Suppressor macrophage (primary cell): Measurements from ENCODE around the gene NFIC.
"Not testable (repeated sequence)": the region's sequence is repeated elsewhere in the genome, so short reads cannot be mapped to it uniquely, and the experiment has no call there.

Experiments
- DNase-seq, 4 experiments: peaks; one replicate each; pipeline ENCODE4 v3.0.0-alpha.2; 2020 to 2022

The NFIC gene

DNA sequence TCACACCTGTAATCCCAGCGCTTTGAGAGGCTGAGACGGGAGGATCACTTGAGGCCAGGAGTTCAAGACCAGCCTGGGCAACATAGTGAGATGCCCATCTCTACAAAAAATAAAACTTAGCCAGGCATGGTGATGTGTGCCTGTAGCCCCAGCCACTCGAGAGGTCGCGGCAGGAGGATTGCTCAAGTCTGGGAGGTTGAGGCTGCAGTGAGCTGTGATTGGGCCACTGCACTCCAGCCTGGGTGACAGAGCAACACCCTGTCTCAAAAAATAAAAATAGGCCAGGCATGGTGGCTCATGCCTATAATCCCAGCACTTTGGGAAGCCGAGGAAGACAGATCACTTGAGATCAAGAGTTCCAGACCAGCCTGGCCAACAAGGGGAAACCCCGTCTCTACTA lies 32.9 kb downstream of the NFIC start:
- not testable (repeated sequence) for DNase-seq

DNA sequence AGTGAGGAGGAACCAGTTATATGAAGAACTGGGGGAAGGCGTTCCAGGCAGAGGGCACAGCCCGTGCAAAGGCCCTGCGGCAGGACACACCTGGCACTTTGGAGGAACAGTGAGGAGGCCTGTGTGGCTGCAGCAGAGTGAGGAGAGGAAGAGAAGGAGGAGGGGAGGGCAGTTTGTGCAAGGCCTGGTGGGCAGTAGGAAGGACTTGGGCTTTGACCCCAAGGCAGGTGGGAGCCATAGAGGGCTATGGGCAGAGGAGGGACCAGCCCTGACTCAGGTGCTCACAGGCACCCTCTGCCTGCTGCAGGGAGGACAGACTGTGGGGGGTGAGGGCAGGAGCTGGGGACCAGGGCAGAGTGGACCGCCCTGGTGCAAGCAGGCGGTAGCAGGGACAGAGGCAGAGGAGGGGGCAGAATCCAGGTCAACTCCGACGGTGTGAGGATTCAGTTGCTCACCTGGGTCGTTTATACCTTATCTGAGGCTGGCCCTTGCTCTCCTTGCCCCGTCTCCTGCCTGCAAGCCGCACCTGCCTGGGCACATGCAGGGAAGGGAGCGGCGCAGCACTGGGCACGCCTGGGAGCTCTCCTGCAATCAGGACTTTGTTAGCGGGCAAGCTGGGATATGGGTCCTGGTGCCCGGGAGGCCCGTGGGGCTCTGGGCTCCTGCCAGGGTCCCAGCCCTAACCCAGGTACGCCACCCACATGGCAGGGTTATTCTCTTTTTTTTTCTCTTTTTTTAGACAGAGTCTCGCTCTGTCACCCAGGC lies 34.8 kb downstream of the NFIC start:
- no peak for DNase-seq

DNA sequence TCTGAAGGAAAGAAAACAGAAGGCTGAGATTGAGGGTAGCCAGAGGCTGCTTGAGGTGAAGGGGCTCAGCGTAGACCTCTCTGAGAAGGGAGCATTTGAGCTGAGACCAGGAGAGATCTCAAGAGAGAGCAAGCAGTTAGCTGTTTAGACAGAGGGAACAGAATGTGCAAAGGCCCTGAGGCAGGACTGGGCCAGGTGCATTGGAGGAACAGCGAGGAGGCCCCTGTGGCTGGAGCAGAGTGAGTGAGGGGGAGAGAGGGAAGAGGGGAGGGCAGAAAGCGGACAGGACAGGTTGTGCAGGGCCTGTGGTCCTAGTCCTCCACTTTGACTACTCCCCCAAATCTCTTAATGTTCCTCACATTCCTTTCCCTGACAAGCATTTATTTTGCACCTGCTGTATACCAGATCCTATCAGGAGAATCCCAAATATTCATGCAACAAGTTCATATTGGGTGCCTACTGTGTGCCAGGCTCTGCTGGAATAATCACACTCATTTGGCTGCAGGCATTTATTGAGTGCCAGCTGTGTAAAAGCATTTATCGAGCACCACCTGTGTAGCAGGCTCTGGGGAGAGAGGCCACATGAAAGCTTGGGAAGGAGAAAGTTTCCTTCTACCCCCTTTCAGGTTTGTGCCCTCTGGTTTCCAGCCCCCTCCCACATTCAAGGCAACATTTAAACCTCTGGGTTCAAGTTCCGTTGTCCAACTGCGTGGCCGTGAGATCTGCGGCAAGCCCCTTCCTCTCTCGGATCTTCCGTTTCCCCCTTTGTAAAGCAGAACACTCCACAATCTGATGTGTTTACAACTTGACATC lies 36.5 kb downstream of the NFIC start:
- no peak for DNase-seq

DNA sequence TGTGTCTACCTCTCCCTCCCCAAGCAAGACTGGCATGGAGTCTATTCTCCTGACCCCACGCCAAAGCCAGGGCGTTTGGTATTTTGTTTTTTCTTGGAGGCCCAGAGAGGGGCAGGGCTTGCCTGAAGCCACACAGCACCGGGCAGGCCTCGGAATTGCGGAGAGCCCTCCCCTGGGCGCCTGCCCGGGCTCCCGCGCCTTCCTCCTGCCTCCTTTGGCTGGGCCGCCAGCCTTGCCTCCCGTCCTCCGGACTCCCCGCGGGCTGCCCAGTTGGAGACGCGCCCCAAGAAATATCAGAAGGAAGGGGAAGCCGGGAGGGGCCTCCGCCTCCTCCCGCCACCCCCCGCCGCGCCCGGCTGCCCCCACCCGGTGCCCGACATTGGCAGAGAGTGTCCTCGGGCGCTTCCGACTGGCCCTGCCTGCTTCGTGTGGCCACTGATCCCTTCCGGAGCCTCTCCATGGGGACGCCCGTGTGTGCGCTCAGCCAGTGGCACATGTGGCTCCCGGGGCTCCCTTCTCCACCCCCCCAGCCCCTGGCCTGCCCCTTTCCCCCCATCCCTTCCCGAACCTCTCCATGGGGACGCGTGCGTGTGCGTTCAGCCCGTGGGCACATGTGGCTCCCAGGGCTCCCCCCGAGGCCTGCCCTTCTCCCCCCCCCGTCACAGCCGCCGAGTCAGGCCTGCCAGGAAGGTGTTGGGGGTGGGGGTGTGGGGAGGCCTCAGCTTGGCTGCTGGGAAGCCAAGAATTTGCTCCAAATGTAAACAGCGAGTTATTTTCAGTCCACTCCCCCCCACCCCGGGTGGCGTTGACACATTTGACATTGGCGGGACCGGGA lies 37.3 kb downstream of the NFIC start:
- DNase-seq, result no peak

DNA sequence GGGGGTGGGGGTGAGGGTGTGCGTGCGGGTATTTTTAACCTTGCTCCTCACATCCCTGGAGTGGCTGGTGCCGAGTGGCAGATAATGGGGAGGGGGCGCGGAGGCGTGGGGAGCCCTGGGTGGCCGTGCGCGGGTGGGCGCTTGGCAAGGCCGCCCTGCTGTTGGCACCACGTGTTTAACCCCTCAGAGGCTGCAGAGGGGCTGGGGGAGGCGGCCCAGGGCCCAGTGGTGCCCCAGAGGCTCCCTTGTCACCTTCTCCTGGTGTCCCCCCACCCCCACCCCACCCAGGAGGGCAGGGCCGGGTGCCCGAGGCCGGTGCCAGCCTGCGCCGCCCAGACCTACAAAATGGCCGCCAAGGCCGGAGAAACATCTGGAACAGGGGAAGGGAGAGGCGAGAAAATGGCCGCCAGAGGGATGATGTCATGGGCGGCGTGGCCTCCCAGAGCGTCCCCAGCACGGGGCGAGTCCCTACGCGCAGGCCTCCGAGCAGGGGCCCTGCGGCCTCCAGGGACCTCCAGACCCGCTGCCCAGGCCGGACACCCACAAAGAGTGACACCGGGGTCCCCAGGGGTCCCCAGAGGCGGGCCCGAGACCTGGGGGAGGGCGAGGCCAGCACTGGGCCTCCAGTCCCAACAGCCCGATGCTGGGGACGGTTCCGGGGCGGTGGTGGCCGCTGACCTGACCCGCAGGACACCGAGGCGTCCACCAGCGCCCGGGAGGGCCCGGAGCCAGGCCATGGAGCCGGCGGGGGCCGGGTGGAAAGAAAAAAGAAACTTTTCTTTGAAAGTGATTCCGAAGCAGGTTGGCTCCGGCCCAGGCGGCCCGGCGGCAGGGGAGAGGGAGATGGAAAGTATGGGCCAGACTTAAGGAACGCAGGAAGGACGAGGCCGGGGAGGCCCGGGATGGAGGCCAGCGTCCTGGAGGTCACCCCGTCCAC lies 38.2 kb downstream of the NFIC start:
- no peak for DNase-seq

DNA sequence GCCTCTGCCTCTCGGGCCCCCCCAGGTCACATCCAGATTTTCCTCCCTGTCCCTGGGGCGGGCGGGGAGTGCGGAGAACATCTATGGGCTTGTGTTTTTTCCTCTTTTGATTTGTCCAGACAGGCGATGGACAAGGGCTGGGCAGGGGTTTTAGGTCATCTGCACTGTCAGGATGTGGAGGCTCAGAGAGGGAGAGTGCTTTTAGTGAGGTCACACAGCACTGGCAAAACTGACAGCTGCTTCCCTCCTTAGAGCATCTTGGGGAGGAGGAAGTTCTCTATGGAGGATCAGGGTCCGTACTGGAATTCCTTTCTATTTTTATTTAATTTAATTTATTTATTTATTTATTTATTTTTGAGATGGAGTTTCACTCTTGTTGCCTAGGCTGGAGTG lies 38.9 kb downstream of the NFIC start:
- no peak for DNase-seq

DNA sequence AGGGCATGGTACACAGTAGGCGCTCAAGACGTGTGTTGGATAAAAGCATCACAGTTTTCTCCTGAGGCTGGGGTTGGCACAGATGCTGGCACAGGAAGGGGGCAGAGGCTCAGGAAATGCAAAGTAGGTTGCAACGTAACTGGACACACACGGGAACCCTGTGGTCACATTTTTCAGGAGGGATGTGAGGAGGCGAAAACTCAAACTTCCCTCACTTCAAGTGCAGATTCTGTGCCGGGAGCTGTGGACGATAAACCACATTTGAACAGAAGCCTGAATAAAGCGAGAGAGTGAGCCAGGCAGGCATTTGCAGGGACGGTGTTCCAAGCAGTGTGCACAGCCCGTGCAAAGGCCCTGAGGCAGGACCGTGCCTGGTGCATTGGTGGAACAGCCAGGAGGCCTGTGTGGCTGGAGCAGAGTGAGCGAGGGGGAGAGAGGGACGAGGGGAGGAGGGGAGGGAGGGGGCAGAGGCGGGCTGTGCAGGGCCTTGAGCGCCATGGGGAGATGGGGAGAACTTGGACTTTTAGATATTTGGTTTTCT lies 40.3 kb downstream of the NFIC start:
- no peak for DNase-seq

DNA sequence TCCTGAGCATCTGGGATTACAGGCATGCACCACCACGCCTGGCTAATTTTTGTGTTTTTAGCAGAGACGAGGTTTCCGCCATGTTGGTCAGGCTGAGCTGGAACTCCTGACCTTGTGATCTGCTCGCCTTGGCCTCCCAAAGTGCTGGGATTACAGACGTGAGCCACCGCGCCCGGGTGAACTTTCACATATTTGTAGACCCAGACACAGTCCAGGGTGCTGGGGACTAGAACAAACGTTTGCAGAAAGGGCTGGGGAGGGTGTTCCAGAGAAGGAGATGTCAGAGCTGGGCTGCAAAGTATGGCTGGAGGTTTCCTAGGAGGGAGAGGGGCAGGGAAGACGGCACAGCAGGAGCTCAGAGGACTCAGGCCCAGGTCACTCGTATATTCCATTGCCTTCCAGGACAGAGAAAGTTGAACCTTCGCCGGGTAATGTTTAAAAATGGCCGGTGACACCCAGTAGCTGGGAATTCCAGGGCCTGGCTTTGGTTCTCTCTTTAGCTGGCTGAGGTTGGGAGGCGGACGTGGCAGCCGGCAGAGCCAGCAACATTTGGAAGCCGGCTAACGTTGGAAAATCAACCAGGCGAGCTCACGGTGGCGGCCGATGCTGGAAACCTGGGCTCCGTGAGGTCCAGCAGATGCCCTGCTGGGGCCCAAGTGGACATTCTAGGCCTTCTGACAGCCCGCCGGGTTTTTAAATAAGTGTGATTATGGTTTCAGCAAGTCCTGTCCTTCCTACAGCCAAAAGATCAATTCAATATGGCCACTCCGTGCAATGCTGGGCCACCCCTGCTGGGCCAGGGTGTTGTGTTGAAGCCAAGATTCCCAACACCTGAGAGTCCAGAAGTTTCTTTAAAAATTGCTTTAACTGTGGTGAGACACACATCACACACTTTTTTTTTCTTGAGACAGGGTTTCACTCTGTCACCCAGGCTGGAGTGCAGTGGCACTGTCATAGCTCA lies 41.5 kb downstream of the NFIC start:
- DNase-seq, result no peak

DNA sequence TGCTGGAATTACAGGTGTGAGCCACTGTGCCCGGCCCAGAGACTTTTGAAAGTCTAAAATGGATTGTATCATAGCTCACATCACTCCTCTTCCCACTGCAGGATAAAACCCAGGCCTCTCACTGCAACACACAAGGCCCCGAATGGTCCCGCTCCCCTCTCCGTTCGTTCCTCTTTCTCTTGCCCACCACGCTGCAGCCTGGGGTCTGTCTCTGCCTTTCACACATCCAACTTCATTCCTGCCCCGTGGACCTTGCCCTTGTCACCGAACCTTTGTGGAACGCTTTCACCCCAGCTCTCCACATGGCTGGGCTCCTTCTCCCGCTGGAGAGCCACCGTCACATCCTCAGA lies 42.6 kb downstream of the NFIC start:
- no peak for DNase-seq

DNA sequence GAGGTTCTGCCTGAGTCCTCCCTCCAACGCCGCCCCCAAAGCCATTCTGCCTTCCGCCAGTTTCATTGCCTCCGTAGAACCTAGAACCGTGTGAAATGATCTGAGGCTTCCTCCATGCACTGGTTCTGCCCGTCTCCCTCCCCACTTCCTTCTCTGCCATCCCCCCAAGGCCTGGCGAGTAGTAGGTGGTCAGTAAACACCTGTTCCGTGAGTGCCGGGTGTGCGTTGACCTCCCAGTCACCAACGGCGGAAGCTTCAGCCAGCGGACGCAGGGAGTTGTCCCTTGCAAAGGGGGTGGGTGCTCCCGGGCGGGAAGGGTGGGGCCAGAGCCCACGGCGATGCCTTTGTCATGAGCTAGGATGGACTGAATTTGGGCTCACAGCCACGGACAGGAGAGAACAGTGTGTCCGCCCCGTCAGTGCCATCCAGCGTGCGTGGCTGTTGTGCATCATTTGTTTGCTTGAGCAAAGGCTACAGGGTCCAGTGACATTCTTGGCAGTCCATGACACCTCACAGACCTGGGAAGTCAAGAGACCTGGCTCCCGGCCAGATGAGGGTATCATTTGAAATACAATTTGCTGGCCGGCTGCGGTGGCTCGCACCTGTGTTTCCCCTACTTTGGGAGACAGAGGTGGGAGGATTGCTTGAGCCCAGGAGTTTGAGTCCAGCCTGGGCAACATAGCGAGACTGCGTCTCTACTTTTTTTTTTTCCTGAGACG lies 43.1 kb downstream of the NFIC start:
- DNase-seq, result no peak

DNA sequence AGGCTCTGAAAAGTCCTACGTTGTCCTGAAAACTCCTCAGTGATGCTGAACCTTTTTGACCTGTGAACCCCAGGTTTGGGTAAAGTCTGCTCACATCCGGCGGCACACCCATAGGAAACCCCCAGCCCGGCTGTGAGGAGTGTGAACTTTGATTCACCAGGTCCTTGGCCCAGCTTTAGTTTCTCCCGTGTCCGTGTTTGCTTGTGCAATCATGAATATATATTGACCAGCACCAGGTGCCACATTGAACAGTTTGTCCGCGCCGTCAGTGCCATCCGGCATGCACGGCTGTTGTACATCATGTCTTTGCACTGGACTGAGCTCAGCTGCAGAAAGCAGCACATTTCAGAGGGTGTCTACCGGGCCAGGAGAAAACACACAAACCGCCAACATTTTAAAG lies 45.3 kb downstream of the NFIC start:
- DNase-seq, result no peak

DNA sequence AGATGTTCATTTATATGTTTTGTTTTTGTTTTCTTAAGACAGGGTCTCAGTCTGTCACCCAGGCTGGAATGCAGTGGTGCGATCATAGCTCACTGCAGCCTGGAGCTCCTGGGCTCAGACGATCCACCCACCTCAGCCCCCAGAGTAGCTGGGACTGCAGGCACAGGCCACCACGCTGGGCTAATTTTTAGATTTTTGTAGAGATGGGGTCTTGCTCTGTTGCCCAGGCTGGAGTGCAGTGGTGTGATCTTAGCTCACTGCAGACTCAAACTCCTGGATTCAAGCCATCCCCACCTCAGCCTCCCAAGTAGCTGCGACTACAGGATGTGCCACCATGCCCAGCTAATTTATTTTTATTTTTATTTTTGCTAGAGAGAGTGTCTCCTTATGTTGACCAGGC lies 45.7 kb downstream of the NFIC start:
- DNase-seq, result no peak

DNA sequence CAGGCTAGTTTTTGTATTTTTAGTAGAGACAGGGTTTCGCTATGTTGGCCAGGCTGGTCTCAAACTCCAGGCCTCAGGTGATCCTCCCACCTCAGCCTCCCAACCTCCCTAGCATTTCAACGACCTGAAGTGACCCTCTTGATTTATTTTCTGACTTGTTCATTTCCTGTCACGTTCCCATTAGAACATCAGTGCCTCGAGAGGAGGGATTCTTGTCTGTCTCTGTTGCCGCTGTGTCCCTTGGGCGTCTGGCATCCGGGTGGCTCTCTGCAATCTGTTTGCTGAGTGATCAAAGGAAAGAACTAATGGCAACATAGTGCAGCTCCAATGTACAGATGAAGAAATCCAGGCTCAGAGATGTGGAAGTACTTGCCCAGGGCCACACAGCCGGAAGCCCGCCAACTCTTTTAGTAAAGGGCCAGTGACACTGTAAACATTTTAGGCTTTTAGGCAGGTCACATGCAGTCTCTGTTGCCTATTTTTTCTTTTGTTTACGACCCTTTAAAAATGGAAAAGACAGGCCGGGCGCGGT lies 47.5 kb downstream of the NFIC start:
- DNase-seq, result no peak

DNA sequence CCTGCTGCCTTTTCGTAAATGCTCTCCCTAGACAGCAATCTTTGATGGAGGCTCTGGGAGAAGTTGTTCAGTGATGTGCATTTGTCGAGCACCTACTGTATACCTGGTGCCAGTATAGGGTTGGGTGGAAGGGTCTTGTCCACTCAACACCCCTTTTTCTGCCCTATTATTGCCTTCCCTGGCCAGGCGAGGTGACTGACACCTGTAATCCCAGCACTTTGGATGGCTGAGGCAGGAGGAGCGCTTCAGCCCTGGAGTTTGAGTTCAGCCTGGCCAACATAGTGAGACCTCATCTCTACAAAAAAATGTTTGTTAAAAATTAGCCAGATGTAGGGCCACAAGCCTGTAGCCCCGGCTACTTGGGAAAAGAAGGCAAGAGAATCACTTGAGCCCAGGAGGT lies 49.3 kb downstream of the NFIC start:
- DNase-seq, result no peak

DNA sequence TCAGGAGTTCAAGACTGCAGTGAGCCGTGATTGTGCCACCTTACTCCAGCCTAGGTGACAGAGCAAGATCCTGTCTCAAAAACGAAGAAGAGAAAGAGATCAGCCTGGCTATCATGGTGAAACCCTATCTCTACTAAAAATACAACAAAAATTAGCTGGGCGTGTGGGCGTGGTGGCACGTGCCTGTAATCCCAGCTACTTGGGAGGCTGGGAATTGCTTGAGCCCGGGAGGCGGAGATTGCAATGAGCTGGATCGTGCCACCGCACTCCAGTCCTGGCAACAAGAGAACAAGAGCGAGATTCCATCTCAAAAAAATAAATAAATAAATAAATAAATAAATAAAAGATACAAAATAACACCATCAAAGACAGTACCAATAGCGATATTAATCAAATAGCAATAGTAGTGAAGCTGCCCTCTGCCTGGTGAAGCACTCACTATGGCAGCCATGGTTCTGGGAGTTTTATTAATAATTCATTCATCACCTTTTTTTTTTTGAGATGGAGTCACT lies 53.9 kb downstream of the NFIC start:
- DNase-seq, result no peak

DNA sequence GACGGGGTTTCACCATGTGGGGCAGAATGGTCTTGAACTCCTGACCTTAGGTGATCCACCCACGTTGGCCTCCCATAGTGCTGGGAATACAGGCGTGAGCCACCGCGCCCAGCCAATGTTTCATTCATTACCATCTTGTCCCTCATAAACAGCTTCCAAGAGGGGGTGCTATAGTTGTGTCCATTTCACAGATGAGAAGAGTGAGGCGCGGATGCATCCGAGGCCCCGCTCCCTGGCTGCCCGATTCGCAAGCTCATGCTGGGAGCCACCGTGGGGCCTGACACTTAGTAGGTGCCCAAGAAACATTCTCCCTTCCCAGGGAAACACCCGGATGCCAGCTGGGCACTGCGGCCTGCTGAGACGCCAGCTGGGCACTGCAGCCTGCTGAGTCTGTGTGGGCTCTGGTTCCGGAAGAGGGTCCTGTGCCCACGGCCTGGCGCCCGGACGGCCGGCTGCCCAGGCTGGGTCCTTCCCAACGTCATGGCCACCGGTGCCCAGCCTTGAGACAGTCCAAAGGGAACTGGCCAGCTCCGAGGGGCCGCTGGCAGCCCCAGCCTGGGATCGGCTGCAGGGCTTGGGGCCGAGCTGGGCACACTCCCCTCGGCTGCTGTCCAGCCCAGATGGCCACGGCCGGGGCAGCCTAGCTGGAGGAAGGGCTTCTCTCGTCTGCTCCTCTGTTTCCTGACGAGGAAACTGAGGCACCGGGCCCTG lies 54.7 kb downstream of the NFIC start:
- DNase-seq, result no peak

DNA sequence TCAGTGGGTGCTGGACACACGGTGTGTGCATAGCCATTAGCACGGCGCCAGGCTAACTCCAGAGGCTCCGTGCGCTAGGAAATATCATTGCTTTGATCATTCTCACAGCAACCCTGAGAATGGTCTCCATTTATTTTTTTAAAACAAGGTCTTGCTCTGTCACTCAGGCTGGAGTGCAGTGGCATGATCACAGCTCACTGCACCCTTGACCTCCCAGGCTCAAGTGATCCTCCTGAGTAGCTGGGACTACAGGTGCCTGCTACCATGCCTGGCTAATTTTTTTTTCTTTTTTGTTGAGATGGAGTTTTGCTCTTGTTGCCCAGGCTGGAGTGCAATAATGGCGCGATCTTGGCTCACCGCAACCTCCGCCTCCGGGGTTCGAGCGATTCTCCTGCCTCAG lies 55.3 kb downstream of the NFIC start:
- not testable (repeated sequence) for DNase-seq

DNA sequence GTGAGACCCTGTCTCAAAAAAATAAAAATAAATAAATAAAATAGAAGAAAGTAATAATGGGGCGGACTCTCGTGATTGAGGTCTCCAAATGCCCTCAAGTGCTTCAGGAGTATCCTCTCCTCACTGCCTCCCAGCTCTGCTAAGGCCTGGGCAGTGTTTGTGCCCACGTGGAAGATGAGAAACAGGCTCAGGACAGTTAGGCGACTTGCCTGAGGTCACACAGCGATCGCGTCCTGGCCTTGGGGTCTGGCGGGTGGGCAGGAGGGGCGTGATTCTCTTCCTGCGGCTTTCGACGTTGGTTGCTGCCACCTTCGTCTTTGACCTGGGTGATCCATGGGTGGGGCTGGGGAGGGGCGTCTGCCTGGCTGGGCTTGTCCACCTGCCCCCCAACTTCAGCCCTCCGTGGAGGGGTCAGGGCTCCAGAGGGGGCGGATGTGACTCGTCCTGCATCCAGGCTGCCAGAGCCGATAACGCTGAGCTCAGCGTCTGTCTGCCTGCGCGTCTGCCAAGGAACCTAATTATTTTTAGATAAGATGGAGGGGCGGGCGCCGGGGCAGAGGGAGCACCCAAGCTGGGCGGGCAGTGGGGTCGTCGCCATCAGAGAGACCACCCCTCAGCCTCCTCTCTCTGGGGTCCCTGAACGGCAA lies 56.9 kb downstream of the NFIC start:
- no peak for DNase-seq
